Measurements from ENCODE around the gene GRK5. TPM values are rescaled to one million over a fixed set of nuclear protein-coding genes. Genes with fewer than 3 reads are reported as not detected.

The GRK5 gene
- total RNA-seq, 2 donors from 2014 or later: 85.3 to 90.2 TPM

GRCh38 chr10:119309423-119309770 is 102.0 kb downstream of the GRK5 start:
- peaks cover 52 to 100% of the 10 kb centered on the region in 2 donors for H3K4me1 ChIP-seq (ENCODE audit: control insufficient read depth in 1 of 2, low read depth in 2 of 2)

GRCh38 chr10:119310806-119311205 is 103.4 kb downstream of the GRK5 start:
- no peaks in the 10 kb centered on the region for H3K27me3 ChIP-seq (replicated peaks; ENCODE audit: insufficient read depth)
- H3K27ac ChIP-seq: peak overlapping the region; percentile 89 to 92
- ATAC-seq (ENCODE audit: insufficient number of reproducible peaks, low FRiP score, low read depth) (no peak), DNase-seq (ENCODE audit: low spot score) (no peak)
- no peak for TF ChIP-seq CTCF (IDR thresholded peaks at IDR 0.05)
- H3K9me3 ChIP-seq: no peaks in the 10 kb centered on the region
- H3K4me3 ChIP-seq: no peak overlapping the region
- peaks cover 53 to 100% of the 10 kb centered on the region in 2 donors for H3K4me1 ChIP-seq (ENCODE audit: control insufficient read depth in 1 of 2, low read depth in 2 of 2)
- H3K36me3 ChIP-seq: no peaks in the 10 kb centered on the region

More at GRCh38 chr10:119309423-119309770, 102.0 kb downstream of the GRK5 start:
- H3K4me3 ChIP-seq: no peak overlapping the region
- no peak for ATAC-seq (ENCODE audit: insufficient number of reproducible peaks, low FRiP score, low read depth)
- no peak for DNase-seq (ENCODE audit: low spot score)
- H3K9me3 ChIP-seq: no peaks in the 10 kb centered on the region
- no peaks in the 10 kb centered on the region for H3K27me3 ChIP-seq (replicated peaks; ENCODE audit: insufficient read depth)
- H3K36me3 ChIP-seq: no peaks in the 10 kb centered on the region
- H3K27ac ChIP-seq: peak overlapping the region; percentile 89 to 92
- no peak for TF ChIP-seq CTCF (IDR thresholded peaks at IDR 0.05)

GRCh38 chr10:119312241-119312640 is 104.9 kb downstream of the GRK5 start:
- no peak overlapping the region for H3K4me3 ChIP-seq
- no peak for TF ChIP-seq CTCF (IDR thresholded peaks at IDR 0.05)
- H3K27me3 ChIP-seq (replicated peaks; ENCODE audit: insufficient read depth): no peaks in the 10 kb centered on the region
- peaks cover 56 to 100% of the 10 kb centered on the region in 2 donors for H3K4me1 ChIP-seq (ENCODE audit: control insufficient read depth in 1 of 2, low read depth in 2 of 2)
- no peaks in the 10 kb centered on the region for H3K9me3 ChIP-seq
- no peaks in the 10 kb centered on the region for H3K36me3 ChIP-seq
- ATAC-seq (ENCODE audit: insufficient number of reproducible peaks, low FRiP score, low read depth): no peak
- peak overlapping the region; percentile 89 to 92 for H3K27ac ChIP-seq
- DNase-seq (ENCODE audit: low spot score): no peak

GRCh38 chr10:119313024-119313423 is 105.7 kb downstream of the GRK5 start:
- Histone ChIP-seq H3K27ac (peak overlapping the region; percentile 89 to 92), H3K4me3 (no peak overlapping the region), H3K27me3 (replicated peaks; ENCODE audit: insufficient read depth) (no peaks in the 10 kb centered on the region), H3K36me3 (no peaks in the 10 kb centered on the region), H3K9me3 (no peaks in the 10 kb centered on the region), H3K4me1 (ENCODE audit: control insufficient read depth in 1 of 2, low read depth in 2 of 2) (peaks cover 61 to 100% of the 10 kb centered on the region in 2 donors)
- ATAC-seq (ENCODE audit: insufficient number of reproducible peaks, low FRiP score, low read depth): no peak
- DNase-seq (ENCODE audit: low spot score): no peak
- TF ChIP-seq CTCF (IDR thresholded peaks at IDR 0.05): no peak

- TF ChIP-seq CTCF (IDR thresholded peaks at IDR 0.05): no peak
- Histone ChIP-seq H3K9me3 (no peaks in the 10 kb centered on the region), H3K4me1 (ENCODE audit: control insufficient read depth in 1 of 2, low read depth in 2 of 2) (peaks cover 61 to 100% of the 10 kb centered on the region in 2 donors), H3K27ac (peak overlapping the region; percentile 89 to 92), H3K27me3 (replicated peaks; ENCODE audit: insufficient read depth) (no peaks in the 10 kb centered on the region), H3K4me3 (no peak overlapping the region), H3K36me3 (no peaks in the 10 kb centered on the region)
- DNase-seq (ENCODE audit: low spot score) (no peak), ATAC-seq (ENCODE audit: insufficient number of reproducible peaks, low FRiP score, low read depth) (no peak)
Measured at GRCh38 chr10:119313644-119314043, 106.3 kb downstream of the GRK5 start.
